Left ventricle myocardium inferior (tissue), 1 donor: ENCODE data around the gene ABCB1. TPM values are rescaled to one million over a fixed set of nuclear protein-coding genes. Genes with fewer than 3 reads are reported as not detected.

Source experiments
- DNase-seq: peaks from one replicate; pipeline ENCODE4 v3.0.0-alpha.2; 2020
- H3K27ac ChIP-seq: fragments of 200-600 bp; replicated peaks from 2 replicates; pipeline ENCODE4 v1.8.0; 2021
- H3K27me3 ChIP-seq: fragments of 200-600 bp; 2 replicates; pipeline ENCODE4 v1.8.0; 2021; ENCODE audit warnings: low read depth
- H3K36me3 ChIP-seq: fragments of 200-600 bp; 2 replicates; pipeline ENCODE4 v1.8.0; 2021
- H3K4me1 ChIP-seq: fragments of 200-600 bp; 2 replicates; pipeline ENCODE4 v1.8.0; 2021
- H3K4me3 ChIP-seq: fragments of 200-600 bp; 2 replicates; pipeline ENCODE4 v1.8.0; 2021; ENCODE audit warnings: mild to moderate bottlenecking, moderate library complexity
- H3K9me3 ChIP-seq: fragments of 200-600 bp; replicated peaks from 2 replicates; pipeline ENCODE4 v1.8.0; 2021
- CTCF ChIP-seq: fragments of 200-600 bp; IDR thresholded peaks from 2 replicates; pipeline ENCODE4 v1.8.0; 2021; ENCODE audit warnings: antibody characterized with exemption, mild to moderate bottlenecking, borderline replicate concordance
- intact Hi-C: fragments of 100-400 bp; cut with micrococcal nuclease; formaldehyde crosslinking; loops from one replicate; pipeline ENCODE4 v1.11.0; 2022
- total RNA-seq: library from RNA; stranded (reverse); fragmentation: NEBNext Ultra II Directional; extraction: Animal tissue kit (Norgen Biotek cat#: 25700); gene quantifications from one replicate; pipeline ENCODE4 v1.2.1, GENCODE V29; 2021
- donor health status: DM: no; HTN: yes; CAD: no; lungs with severe emphysema.

The ABCB1 gene
- total RNA-seq, 1 donor from 2014 or later, result 1.0 TPM

- H3K36me3 ChIP-seq, result peaks cover 4% of the 10 kb centered on the region
- no peak for DNase-seq
- no peak overlapping the region for H3K27ac ChIP-seq
- no peaks in the 10 kb centered on the region for H3K4me1 ChIP-seq
- H3K4me3 ChIP-seq, result no peak overlapping the region
- intact Hi-C loops, result no loop called here
- H3K27me3 ChIP-seq, result no peaks in the 10 kb centered on the region
- TF ChIP-seq CTCF, result no peak
- H3K9me3 ChIP-seq, result no peaks in the 10 kb centered on the region
Observed at GRCh38 chr7:87565877-87566276, 34.8 kb downstream of the ABCB1 start.

- Histone ChIP-seq H3K27me3 (no peaks in the 10 kb centered on the region), H3K9me3 (no peaks in the 10 kb centered on the region), H3K4me3 (no peak overlapping the region), H3K27ac (no peak overlapping the region), H3K4me1 (no peaks in the 10 kb centered on the region), H3K36me3 (peaks cover 4% of the 10 kb centered on the region)
- no peak for DNase-seq
- intact Hi-C loops, result no loop called here
- peak; percentile 35 for TF ChIP-seq CTCF
Observed at GRCh38 chr7:87564296-87564963, 36.3 kb downstream of the ABCB1 start.

DNA sequence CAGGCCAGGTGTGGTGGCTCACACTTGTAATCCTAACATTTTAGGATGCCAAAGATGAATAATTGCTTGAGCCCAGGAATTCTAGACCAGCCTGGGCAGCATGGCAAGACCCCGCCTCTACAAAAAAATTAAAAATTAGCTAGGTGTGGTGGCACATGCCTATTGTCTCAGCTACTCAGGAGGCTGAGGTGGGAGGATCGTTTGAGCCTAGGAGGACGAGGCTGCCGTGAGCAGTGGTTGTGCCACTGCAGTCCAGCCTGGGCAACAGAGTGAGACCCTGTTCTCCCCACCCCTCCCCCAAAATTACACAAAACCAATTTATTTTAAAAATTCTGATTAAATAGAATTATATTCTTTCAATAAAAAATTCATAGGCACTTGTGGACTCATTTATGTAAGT, 39.0 kb downstream of the ABCB1 start:
- no peaks in the 10 kb centered on the region for H3K9me3 ChIP-seq
- H3K4me3 ChIP-seq, result no peak overlapping the region
- no peak for DNase-seq
- no peaks in the 10 kb centered on the region for H3K4me1 ChIP-seq
- no peaks in the 10 kb centered on the region for H3K27me3 ChIP-seq
- intact Hi-C loops, result no loop called here
- no peak overlapping the region for H3K27ac ChIP-seq
- no peak for TF ChIP-seq CTCF
- peaks cover 4% of the 10 kb centered on the region for H3K36me3 ChIP-seq

GRCh38 chr7:87561102-87561501, 39.6 kb downstream of the ABCB1 start:
- no peak for DNase-seq
- Histone ChIP-seq H3K27ac (no peak overlapping the region), H3K9me3 (no peaks in the 10 kb centered on the region), H3K27me3 (no peaks in the 10 kb centered on the region), H3K36me3 (peaks cover 4% of the 10 kb centered on the region), H3K4me3 (no peak overlapping the region), H3K4me1 (no peaks in the 10 kb centered on the region)
- intact Hi-C loops, result no loop called here
- TF ChIP-seq CTCF, result no peak

- Histone ChIP-seq H3K27me3 (no peaks in the 10 kb centered on the region), H3K9me3 (no peaks in the 10 kb centered on the region), H3K4me1 (no peaks in the 10 kb centered on the region), H3K4me3 (no peak overlapping the region), H3K36me3 (no peaks in the 10 kb centered on the region), H3K27ac (no peak overlapping the region)
- intact Hi-C loops, result no loop called here
- no peak for TF ChIP-seq CTCF
- DNase-seq, result no peak
Observed at GRCh38 chr7:87552351-87552900, 48.3 kb downstream of the ABCB1 start.
